Lung microvascular endothelial cell (primary cell): ENCODE results near the gene CCNY. TPM values are rescaled to one million over a fixed set of nuclear protein-coding genes. Genes with fewer than 3 reads are reported as not detected.

Experiments used
- DNase-seq, 2 donors: peaks; one replicate each; pipeline versions ENCODE4 v3.0.0 to v3.0.0-alpha.2; 2010; ENCODE audit warnings: low read depth in 2 of 2
- total RNA-seq: library from RNA; depleted of rRNA; stranded (reverse); fragments of >200 nt; gene quantifications from 2 replicates; pipeline ENCODE4 v1.2.1, GENCODE V29; 2014

The CCNY gene
- total RNA-seq, 1 donor from 2014 or later, result 104 TPM

DNA sequence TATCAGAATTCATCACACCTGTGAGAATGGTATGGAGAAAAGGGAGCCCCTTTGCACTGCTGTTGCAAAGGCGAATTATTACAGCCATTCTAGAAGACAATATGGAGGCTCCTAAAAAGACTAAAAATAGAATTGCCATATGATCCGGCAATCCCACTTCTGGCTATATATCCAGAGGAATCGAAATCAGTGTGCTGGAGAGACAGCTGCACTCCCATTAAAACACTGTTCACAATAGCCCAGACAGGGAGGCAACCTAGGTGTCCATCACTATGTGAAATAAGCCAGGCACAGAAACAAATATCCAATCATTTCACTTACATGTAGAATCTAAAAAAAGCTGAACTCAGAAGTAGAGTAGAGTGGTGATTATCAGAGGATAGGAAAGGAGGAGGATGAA lies 242.8 kb downstream of the CCNY start:
- no peak for DNase-seq

DNA sequence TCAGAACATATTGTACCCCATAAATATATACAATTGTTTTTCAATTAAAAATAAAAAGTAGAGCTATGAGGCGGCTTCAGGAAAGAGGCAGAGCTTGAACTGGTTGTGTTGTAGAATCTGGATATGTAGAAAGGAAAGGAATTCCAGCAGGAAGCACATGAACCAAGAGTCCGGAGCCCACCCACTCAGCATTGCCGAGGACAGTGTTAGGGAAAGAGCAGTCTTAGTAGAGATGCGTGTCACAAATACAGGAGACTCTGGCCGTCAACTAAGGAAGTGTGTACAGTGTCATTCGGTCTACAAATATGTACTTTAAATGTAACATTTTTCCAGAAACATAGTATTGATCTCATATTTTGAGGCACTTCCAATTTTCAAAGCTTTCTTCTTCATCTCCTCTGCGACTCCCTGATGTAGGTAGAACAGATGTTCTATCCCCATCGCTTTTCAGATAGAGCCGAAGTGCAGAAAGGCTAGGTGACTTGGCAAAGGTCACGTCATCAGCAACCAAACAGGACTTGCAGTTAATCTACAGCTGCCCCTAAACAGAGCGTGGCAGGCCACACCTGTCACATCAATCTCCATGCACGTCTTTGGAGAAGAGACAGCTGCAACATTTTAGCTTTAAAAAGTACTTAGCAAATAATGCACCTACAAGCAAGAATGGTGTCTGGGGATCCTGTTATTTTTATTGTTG lies 243.6 kb downstream of the CCNY start:
- DNase-seq, result no peak

DNA sequence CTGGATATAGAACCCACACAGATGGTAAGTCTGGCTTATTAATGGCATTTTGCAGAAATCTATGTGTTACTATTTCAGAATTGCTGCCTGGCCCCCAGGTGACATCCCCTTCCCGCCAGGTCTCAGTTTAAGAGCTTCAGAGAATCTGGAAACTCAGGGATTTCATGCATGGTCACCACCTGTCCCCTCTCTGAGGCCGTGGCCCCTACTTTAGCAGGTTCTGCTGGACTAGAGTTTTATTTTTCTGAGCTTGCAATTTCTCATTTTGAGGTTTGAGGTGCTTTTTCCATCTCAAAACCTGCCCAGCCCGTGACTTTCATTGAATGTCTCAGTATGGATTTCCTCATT lies 244.1 kb downstream of the CCNY start:
- DNase-seq, result no peak

DNA sequence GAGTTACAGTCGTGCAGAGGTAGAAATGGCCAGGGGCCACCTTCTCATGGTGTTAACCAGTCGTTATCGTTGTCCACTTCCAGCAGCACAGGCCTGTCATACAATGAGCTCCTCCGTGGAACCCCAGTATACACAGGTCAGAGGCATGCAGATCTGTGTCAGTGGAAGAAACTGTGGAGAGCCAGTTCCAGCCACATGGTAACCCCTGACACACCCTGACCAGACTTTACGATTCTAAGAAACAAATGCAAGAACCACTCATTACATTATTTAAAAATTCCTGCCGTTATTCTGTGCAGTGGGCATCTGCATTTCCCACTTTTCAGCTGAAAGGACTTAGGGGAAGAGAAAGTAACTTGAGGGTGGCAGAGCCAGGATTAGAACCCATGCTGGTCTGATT lies 245.3 kb downstream of the CCNY start:
- no peak for DNase-seq

DNA sequence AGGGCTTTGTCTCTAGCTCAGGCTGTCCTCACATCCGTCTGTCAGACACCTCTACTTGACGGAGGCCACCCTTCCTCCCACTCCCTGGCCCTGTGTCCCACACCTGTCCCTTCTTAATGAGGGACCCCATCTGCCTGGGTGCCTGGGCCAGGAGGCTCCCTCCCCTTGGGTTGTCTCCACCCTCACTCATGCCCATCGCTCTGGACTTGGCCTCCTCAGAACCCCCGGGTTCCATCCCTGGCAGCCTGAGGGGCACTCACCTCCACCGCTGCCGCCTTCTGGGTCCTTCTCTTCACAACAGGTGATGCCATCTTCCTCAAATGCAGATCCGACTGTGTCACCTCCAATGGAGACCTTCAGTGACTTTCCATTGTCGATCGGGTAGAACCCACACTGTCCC lies 248.6 kb downstream of the CCNY start:
- DNase-seq, result no peak

DNA sequence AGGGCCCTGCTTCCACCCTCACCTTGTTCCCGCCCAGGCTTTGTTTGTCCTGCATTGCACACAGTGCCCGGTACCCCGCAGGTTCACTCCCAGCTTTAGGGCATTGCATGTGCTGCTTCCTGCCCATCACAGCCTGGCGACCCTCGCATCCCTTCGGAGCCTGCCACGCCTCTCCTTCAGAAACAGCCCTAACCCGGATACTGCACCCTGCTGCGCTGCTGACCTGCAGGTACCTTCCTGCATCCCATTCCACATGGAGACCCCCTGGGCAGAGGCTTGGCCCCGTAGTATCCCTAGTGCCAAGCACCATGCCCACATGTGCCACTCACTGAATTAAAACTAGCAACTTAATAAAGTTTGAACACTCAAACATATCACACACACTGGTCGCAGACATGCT lies 249.0 kb downstream of the CCNY start:
- DNase-seq, result no peak

DNA sequence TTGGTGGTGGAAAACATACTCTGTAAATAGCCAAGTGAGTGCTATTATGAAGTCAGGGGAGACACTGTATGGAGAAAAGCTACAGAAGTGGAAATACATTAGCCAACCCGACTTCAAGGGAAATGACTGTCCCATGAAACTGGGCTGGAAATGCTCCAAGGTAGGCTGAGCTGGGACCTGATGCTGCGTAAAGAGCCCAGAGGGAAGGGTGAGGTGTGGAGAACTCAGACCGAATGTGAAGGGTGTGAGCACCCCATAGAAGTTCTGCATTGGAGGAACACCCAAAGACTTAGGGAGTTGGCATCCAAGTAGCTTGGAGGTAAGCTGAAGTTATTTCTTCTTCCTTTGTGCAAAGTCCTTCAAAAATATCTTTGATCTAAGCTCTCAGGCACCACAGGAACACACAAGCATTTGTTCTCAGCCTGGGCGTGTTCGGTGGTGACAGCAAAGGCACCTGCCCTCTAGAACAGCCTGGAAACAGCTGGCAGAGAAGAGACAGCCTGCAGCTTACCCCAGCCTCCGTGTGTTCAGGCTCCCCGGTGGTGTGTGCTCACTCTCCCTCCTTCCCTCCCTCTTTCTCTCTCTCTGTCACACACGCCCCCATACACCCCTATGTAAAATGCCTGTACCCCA lies 249.7 kb downstream of the CCNY start:
- DNase-seq, result no peak

DNA sequence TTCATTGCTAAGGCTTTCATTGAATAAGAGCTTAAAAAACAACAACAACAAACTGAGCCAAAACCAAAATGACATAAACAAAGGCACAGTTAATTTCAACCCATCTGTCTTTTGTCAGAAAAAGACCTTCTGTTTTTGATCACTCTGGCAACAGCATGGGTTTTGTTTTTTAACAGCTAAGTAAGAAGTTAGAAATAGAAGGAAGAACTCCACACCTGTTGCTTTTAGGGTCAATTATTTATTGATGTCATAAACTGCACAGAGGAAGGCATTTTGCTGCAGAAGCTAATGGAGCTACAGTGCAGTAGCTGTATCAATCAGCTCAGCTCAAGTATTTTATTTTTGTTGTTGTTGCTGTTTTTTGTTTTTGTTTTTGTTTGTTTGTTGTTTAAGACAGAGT lies 252.5 kb downstream of the CCNY start:
- DNase-seq, result no peak

DNA sequence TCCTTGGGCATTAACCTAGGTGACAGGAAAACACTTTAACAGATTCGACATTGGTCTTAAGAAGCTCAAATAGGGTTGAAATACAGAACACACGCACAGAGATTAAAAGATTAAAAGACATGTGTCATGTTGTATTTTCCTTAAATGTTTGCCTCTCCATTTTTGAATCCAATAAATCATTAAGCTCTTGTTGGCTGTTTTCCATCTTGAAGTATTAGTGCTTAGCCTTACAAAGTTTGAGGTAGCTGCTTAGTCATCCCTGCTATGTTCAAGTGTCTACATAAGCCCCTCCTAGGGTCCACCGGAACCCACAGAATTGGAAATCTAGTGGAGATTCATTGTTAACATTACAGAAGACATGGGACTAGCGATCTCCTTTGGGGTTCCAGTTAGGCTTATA lies 256.1 kb downstream of the CCNY start:
- DNase-seq, result no peak

DNA sequence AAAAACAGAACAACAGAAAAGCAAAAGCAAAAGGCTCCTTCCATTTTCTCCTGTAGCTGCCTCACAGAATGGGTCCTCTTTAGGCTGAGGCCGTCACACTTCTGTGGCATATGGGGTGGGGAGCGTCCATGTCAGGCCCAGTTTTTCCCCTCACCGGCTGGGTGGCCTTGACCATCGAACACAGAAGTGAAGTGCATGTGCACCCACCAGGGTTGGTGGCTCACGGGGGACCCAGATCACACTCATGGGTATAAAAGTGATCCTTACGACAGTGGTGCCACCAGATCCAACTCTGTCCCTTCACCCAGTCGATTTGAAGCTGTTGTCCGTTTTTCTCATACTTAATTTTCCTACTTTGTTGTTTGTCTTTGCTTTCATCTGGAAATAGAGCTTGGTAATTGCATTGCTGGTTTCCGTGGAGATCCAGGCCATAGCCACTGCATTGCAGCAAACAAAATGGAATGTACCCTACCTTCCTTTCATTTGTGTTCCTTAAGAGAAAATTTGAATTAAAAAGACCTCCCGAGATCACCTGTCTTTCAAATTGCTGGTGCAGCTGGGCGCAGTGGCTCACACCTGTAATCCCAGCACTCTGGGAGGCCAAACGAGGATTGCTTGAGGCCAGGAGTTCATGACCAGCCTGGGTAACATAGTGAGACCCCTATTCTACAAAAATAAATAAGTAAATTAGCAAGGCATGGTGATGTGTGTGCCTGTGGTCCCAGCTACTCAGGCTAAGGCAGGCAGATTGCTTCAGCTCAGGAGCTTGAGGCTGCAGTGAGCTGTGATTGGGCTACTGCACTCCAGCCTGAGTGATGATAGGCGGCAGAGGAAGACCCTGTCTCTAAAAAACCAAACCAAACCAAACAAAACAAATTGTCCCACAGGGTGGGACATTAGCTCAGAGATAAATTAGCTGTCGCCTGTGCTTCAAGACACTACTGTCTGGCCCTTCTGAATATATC lies 258.1 kb downstream of the CCNY start:
- DNase-seq, result no peak

DNA sequence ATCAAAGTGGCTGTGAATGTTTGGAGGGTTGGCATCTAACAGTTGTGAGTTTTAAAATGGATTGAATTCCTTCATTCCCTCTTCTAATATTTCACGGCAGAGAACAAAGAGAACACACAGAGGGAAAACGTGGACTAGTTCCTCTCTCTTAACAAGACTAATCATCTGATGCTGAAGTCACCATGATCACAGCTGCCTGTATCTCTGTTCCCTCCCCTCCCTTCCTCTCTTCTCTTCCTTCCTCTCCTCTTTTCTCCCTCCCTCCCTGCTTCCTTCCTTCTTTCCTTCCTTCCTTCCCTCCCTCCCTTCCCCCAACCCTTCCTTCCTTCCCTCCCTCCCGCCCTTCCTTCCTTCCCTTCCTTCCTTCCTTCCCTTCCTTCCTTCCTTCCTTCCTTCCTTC lies 258.8 kb downstream of the CCNY start:
- DNase-seq, result no peak

DNA sequence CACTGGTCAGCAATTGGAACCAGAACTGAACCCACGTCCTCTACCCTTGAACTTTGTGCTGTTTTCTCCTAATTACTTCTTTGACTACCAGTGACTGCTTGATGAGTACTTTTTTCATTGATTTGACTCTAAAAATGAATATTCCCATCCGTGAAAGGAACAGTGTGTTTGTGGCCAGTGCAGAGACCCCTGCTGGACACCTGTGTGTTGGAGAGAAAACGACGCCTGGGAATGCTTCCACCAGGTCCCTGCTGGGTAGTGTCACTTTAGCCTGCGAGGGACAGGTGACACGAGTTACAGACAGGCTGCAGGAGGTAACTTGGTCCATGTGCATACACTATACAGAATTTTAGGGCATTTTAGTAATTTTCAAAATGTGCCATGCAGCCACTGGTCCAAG lies 262.1 kb downstream of the CCNY start:
- DNase-seq, result peak; percentile 32 to 42

DNA sequence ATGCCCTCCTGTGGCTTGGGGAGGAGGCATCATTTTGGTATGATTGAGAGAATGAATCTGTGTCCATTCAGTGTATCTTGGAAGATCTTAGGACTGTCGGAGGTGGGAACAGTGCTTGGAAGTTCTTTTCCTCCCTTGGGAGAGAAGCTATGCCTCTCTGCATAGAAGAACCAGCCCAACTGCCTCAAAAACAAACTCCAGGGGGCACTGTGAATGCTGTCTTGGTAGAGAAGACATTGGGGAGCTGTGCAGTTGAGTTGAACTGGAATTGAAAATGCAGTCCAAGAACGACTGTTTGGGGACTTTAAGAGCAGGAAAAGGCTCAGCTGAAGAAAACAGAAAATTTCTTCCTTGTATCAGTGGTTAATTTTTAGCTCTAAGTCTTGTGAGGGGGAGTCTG lies 263.9 kb downstream of the CCNY start:
- peak in 1 of 2 donors; percentile 25 for DNase-seq

DNA sequence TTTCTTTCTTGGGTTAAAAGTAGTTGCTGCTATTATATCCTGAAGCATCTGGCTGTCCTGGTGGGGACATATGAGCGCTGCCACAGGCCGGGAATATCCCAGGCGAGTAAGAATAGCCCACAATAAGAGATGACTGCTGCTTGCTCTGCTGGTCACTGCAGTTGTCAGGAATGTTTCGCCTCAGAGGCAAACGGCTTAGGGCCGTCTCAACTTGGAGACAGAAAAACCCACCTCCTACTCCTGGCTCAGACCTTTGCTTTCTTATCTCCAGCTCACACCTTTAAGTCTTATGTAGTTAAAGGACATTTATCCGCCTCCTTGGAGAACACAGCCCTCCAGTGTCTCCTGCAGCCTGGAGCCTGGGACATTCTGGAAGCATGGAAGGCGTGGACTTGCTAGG lies 268.9 kb downstream of the CCNY start, which contains the start of gene GJD4:
Gene GJD4 (plus strand): TSS at position 151 of the 400 bp plus-strand sequence. CDS start 227 bp downstream, at position 378.
- no peak for DNase-seq

DNA sequence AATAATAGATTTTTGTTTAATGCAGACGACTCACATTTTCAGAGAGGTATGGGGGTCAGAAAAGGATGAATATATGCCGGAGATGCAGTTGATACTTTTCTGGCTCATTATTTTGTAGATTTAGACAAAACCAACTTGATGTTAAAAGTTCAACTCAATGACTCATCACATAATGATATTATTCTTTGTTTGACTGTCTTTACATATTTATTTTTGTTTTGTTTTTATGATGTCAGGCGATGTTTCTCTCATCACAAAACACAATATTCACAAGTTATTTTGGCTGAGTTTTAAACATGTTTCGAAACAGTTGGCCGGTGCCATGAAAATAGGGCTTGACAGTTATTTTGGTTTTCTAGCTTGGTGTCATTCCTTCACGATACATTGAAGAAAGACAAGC lies 270.1 kb downstream of the CCNY start:
- peak; percentile 23 to 53 for DNase-seq

DNA sequence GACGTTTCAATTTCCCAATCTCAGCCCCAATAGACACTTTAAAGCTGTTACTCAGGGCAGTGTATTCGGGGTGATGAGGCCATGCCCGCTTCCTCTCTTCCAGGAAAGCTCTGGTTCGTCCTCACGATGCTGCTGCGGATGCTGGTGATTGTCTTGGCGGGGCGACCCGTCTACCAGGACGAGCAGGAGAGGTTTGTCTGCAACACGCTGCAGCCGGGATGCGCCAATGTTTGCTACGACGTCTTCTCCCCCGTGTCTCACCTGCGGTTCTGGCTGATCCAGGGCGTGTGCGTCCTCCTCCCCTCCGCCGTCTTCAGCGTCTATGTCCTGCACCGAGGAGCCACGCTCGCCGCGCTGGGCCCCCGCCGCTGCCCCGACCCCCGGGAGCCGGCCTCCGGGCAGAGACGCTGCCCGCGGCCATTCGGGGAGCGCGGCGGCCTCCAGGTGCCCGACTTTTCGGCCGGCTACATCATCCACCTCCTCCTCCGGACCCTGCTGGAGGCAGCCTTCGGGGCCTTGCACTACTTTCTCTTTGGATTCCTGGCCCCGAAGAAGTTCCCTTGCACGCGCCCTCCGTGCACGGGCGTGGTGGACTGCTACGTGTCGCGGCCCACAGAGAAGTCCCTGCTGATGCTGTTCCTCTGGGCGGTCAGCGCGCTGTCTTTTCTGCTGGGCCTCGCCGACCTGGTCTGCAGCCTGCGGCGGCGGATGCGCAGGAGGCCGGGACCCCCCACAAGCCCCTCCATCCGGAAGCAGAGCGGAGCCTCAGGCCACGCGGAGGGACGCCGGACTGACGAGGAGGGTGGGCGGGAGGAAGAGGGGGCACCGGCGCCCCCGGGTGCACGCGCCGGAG lies 271.4 kb downstream of the CCNY start:
- DNase-seq, result peak; percentile 10 to 25

DNA sequence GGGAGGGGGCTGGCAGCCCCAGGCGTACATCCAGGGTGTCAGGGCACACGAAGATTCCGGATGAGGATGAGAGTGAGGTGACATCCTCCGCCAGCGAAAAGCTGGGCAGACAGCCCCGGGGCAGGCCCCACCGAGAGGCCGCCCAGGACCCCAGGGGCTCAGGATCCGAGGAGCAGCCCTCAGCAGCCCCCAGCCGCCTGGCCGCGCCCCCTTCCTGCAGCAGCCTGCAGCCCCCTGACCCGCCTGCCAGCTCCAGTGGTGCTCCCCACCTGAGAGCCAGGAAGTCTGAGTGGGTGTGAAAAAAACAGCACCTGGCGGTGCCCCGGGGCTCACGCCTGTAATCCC lies 272.0 kb downstream of the CCNY start:
- no peak for DNase-seq

DNA sequence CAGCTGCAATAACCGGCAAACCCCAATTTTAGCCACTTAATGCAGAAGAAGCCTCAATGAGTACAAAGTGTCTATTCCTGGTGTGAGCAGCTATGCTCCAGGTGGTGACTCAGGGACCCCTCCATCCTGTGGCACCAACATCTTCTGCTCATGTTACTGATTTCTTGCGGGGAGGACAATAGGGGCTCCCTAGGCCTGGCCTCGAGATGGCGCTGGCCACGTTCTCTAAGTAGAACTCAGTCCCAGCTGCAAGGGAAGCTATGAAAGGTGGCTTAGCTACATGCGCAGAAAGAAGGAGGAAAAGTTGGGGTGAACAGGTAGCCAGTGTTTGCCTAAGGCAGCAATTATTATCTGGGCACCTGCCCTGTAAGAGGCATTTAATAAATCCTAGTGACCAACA lies 275.4 kb downstream of the CCNY start:
- DNase-seq, result no peak

DNA sequence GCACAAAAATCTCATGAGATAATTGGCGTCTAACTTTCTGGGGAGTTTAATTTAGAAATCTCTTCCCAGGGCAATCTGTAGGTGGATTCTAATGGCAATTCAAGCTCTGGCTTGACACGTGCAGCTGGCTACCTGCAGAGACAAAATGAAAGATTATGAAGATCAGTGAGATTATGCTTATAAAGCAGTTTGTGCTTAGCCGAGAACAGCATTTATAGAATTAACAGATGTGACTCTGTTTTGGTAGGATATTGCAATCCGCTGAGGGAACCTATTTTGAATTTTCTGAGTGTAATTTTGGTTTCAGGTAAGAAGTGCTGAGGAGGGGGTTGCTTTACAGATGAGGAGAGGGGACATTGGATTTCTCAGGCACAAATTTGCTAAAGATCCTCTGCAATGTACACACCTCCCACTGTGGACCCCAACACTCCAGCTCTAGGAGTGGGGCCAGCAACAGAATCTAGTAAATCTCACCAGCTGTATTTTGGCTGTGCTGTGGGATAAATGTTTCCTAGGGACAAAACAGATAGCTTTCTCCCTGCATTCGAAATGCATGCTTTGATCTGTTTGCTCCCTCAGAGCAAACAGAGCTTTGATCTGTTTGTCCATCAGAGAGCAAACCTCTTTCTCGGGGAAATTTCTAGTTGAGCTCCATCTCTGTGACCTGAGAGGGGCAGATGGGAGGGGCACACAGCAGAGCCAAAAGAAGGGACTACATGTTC lies 276.2 kb downstream of the CCNY start:
- DNase-seq, result no peak

DNA sequence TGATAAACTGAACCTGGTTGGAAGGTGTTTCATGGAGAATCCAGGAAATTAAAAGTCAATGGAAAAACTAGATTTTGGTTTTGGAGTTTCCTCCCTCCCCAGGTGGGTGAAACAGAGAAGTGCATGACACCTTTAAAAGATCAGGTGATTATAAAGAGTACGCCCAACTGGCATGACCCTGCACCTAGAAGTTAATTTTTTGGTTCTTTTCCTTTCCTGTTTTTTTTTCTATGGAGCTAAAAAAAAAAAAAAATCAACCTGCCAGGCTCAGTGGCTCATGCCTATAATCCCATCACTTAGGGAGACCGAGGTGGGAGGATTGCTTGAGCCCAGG lies 276.8 kb downstream of the CCNY start:
- no peak for DNase-seq
